Right ventricle myocardium superior (tissue), 1 donor: ENCODE data around the gene WDR72. TPM values are rescaled to one million over a fixed set of nuclear protein-coding genes. Genes with fewer than 3 reads are reported as not detected.

Experiments used
- ATAC-seq: fragments of 200-7000 bp; cut with Tn5 transposase; one replicate; pipeline ENCODE4 v1.9.1; 2020; ENCODE audit warnings: mild to moderate bottlenecking; ENCODE audit not compliant: poor library complexity
- DNase-seq: peaks from one replicate; pipeline ENCODE4 v3.0.0-alpha.2; 2020
- intact Hi-C: fragments of 100-400 bp; cut with DNase I; formaldehyde crosslinking; loops from one replicate; pipeline ENCODE4 v1.11.2; 2022
- total RNA-seq: library from RNA; stranded (reverse); fragmentation: NEBNext Ultra II Directional; extraction: Animal tissue kit (Norgen Biotek cat#: 25700); gene quantifications from one replicate; pipeline ENCODE4 v1.2.1, GENCODE V29; 2021
- donor health status: DM: no; HTN: yes; CAD: no; lungs with severe emphysema.

The WDR72 gene
- total RNA-seq, 1 donor from 2014 or later, result 0.13 TPM

- DNase-seq (no peak), ATAC-seq (no peak)
- intact Hi-C loops, result no loop called here
Measured at GRCh38 chr15:53498996-53499395, 260.5 kb downstream of the WDR72 start.

- ATAC-seq (no peak), DNase-seq (no peak)
- intact Hi-C loops, result no loop called here
Measured at GRCh38 chr15:53490341-53490740, 269.1 kb downstream of the WDR72 start.

GRCh38 chr15:53482055-53482454, 277.4 kb downstream of the WDR72 start:
- intact Hi-C loops, result no loop called here
- DNase-seq (no peak), ATAC-seq (no peak)

- intact Hi-C loops, result no loop called here
- DNase-seq, result no peak
- no peak for ATAC-seq
Measured at GRCh38 chr15:53477981-53478766, 281.3 kb downstream of the WDR72 start.

GRCh38 chr15:53473886-53474285, 285.6 kb downstream of the WDR72 start:
- DNase-seq (no peak), ATAC-seq (no peak)
- intact Hi-C loops, result no loop called here

- DNase-seq (no peak), ATAC-seq (no peak)
- intact Hi-C loops, result no loop called here
Measured at GRCh38 chr15:53473435-53473834, 286.0 kb downstream of the WDR72 start.

- no peak for DNase-seq
- no peak for ATAC-seq
- intact Hi-C loops, result no loop called here
Measured at GRCh38 chr15:53472883-53473282, 286.6 kb downstream of the WDR72 start.

- intact Hi-C loops, result no loop called here
- DNase-seq, result no peak
- no peak for ATAC-seq
Measured at GRCh38 chr15:53472210-53472609, 287.3 kb downstream of the WDR72 start.

- DNase-seq (no peak), ATAC-seq (no peak)
- intact Hi-C loops, result no loop called here
Measured at GRCh38 chr15:53470743-53471142, 288.7 kb downstream of the WDR72 start.

GRCh38 chr15:53469422-53469821, 290.0 kb downstream of the WDR72 start:
- intact Hi-C loops, result no loop called here
- no peak for ATAC-seq
- no peak for DNase-seq

Other genes with a start within 250 kb of the WDR72 start
- 0.03 TPM for gene UNC13C, start 218.8 kb upstream of the WDR72 start, total RNA-seq